Peyer's patch (tissue), 4 donors: ENCODE measurements around the gene DDX47.

Experiments
- CTCF ChIP-seq, 6 experiments: fragments of 450-650 bp in 4 of 6; fragments of 200-600 bp in 2 of 6; sonication (generic) in 1 of 6; IDR thresholded peaks; one replicate each; pipeline ENCODE4 v1.5.1; 2017 to 2019; ENCODE audit warnings: antibody characterized with exemption in 6 of 6, mild to moderate bottlenecking in 3 of 6, moderate library complexity in 1 of 6
- POLR2A ChIP-seq, 2 donors: fragments of 450-650 bp; IDR thresholded peaks; one replicate each; pipeline ENCODE4 v1.5.1; 2017; ENCODE audit warnings: antibody characterized with exemption in 2 of 2, mild to moderate bottlenecking in 2 of 2, moderate library complexity in 2 of 2

GRCh38 chr12:12835378-12836146 lies 22.4 kb downstream of the DDX47 start:
- TF ChIP-seq CTCF (IDR thresholded peaks at IDR 0.05) (no peak), POLR2A (IDR thresholded peaks at IDR 0.05) (no peak)
